ENCODE data around the gene MYBPC1.
"Not testable (repeated sequence)": the region's sequence is repeated elsewhere in the genome, so short reads cannot be mapped to it uniquely, and the experiment has no call there.

The MYBPC1 gene

GRCh38 chr12:101733166-101733565 lies 138.4 kb downstream of the MYBPC1 start:
- DNase-seq (ENCODE audit: low read depth) = no peak

DNA sequence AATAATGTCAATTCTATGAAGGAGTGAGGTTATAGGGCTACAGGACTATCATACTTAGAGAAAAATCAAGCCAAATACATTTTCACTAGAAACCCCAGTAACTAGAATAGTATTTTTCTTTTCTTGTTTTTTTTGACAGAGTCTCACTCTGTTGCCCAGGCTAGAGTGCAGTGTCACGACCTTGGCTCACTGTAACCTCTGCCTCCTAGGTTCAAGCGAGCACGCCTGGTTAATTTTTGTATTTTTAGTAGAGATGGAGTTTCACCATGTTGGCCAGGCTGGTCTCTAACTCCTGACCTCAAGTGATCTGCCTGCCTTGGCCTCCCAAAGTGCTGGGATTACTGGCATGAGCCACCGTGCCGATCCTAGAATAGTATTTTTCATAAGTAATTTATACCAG lies 139.7 kb downstream of the MYBPC1 start:
- not testable (repeated sequence) for DNase-seq (ENCODE audit: low read depth)

Measured in HS-5 (cell line).